Neuron (in vitro differentiated cells): ENCODE results near the gene TIMELESS.
"Not testable (repeated sequence)": the region's sequence is repeated elsewhere in the genome, so short reads cannot be mapped to it uniquely, and the experiment has no call there.

Source experiments
- H2AFZ ChIP-seq: one replicate; pipeline ENCODE4 v1.6.1; 2013; ENCODE audit warnings: low read depth, mild to moderate bottlenecking, inconsistent platforms, low read length, moderate library complexity
- H3K27me3 ChIP-seq: one replicate; pipeline ENCODE4 v1.6.1; 2013; ENCODE audit warnings: low read length; ENCODE audit not compliant: insufficient read depth
- H3K36me3 ChIP-seq: one replicate; pipeline ENCODE4 v1.6.1; 2013; ENCODE audit warnings: low read length; ENCODE audit not compliant: insufficient read depth
- H3K4me1 ChIP-seq: one replicate; pipeline ENCODE4 v1.6.1; 2013; ENCODE audit warnings: low read length; ENCODE audit not compliant: insufficient read depth
- H3K4me3 ChIP-seq: 2 replicates; pipeline ENCODE4 v1.5.1; 2013; ENCODE audit warnings: mild to moderate bottlenecking, low read length, moderate library complexity
- H3K9me3 ChIP-seq: one replicate; pipeline ENCODE4 v1.6.1; 2013; ENCODE audit warnings: low read length

TIMELESS gene

GRCh38 chr12:56451147-56451546 is 1.9 kb upstream of the TIMELESS start:
- no peak overlapping the region for H2AFZ ChIP-seq
- H3K4me1 ChIP-seq = peaks cover 8% of the 10 kb centered on the region
- no peaks in the 10 kb centered on the region for H3K27me3 ChIP-seq
- H3K36me3 ChIP-seq = no peaks in the 10 kb centered on the region
- H3K4me3 ChIP-seq = no peak overlapping the region
- H3K9me3 ChIP-seq = no peaks in the 10 kb centered on the region

DNA sequence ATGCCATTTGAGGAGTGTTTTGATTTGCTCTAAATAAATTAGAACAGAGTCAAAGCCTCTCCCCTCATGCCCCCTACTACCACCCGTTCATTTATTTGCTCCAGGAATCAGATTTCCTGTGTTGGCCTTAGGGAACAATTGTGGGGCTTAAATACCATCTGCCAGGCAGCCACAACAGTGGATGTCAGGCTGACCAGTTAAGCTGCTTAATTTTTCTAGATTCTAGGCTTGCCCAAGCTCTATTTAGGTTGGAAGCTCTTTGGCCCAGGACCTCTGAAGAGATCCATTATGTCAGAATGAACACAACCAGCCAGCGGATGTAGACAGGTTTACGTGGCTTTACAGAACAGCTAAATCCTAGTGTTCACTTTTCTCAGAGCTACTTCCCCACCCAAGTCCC is 1.0 kb upstream of the TIMELESS start:
- H3K9me3 ChIP-seq = no peaks in the 10 kb centered on the region
- peaks cover 8% of the 10 kb centered on the region for H3K4me1 ChIP-seq
- no peaks in the 10 kb centered on the region for H3K27me3 ChIP-seq
- H3K36me3 ChIP-seq = no peaks in the 10 kb centered on the region
- peak overlapping the region; percentile 88 for H2AFZ ChIP-seq
- H3K4me3 ChIP-seq = peak overlapping the region; percentile 98

GRCh38 chr12:56449622-56449984 is 377 bp upstream of the TIMELESS start:
- peaks cover 2% of the 10 kb centered on the region for H3K9me3 ChIP-seq
- H2AFZ ChIP-seq = peak overlapping the region; percentile 88
- peaks cover 8% of the 10 kb centered on the region for H3K4me1 ChIP-seq
- peak overlapping the region; percentile 98 for H3K4me3 ChIP-seq
- H3K27me3 ChIP-seq = no peaks in the 10 kb centered on the region
- no peaks in the 10 kb centered on the region for H3K36me3 ChIP-seq

- H3K4me1 ChIP-seq, H3K36me3 ChIP-seq, H3K27me3 ChIP-seq, H3K4me3 ChIP-seq, H2AFZ ChIP-seq, H3K9me3 ChIP-seq: not testable (repeated sequence)
Measured at GRCh38 chr12:56443208-56443607, 6.0 kb downstream of the TIMELESS start.

DNA sequence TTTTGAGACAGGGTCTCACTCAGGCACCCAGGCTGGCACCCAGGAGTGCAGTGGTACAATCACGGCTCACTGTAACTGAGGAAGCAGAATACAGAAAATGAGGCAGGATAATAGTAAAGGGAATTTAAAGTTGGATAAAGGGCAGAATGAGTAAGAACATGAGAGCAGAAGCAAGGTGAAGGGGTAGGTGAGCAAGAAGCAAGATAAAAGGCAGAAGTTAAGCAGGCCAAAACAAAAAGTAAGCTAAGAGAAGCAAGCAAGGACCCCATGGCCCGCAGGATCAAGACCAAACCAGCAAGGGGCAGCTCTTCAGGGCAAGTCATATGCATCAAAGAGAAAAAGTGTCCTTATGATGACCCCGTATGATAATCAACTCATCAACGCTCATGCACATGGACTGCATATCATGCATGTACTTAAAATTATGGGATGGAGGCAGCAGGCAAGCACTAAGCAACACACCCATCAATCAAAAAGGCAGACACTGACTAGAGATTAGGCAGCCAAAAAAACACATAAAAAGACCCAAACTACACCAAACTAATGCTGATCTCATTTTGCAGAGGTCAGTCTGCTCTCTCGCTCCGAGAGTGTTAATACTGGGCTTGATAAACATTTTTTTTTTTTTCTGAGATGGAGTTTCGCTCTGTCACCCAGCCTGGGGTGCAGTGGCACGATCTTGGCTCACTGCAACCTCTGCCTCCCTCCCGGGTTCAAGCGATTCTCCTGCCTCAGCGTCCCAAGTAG is 11.6 kb downstream of the TIMELESS start:
- Histone ChIP-seq H3K4me1 (peaks cover 5% of the 10 kb centered on the region), H3K27me3 (no peaks in the 10 kb centered on the region), H3K36me3 (peaks cover 13% of the 10 kb centered on the region), H3K9me3 (peaks cover 3% of the 10 kb centered on the region), H2AFZ (no peak overlapping the region), H3K4me3 (no peak overlapping the region)

GRCh38 chr12:56434828-56435227 is 14.4 kb downstream of the TIMELESS start:
- no peak overlapping the region for H2AFZ ChIP-seq
- H3K4me3 ChIP-seq = no peak overlapping the region
- H3K9me3 ChIP-seq = peaks cover 3% of the 10 kb centered on the region
- H3K4me1 ChIP-seq = peaks cover 5% of the 10 kb centered on the region
- H3K27me3 ChIP-seq = no peaks in the 10 kb centered on the region
- H3K36me3 ChIP-seq = peaks cover 33% of the 10 kb centered on the region

DNA sequence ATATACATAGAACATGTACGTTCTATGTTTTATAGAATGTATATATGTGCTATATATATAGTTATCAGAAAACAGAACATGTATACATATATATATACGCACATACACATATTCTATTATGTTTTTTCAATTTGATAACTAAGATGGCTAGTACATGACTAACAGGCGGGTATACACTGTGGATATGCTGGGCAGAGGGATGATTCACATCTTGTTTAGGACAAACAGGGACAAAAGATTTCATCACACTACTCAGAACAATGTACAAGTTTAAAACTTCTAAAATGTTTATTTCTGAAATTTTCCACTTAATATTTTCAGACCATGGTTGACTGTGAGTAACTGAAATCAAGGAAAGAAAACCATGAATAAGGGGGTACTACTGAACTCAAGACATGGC is 17.4 kb downstream of the TIMELESS start:
- Histone ChIP-seq H3K36me3 (peaks cover 58% of the 10 kb centered on the region), H2AFZ (no peak overlapping the region), H3K9me3 (peaks cover 3% of the 10 kb centered on the region), H3K4me3 (no peak overlapping the region), H3K4me1 (no peaks in the 10 kb centered on the region), H3K27me3 (no peaks in the 10 kb centered on the region)

- Histone ChIP-seq H3K36me3 (peaks cover 60% of the 10 kb centered on the region), H3K27me3 (no peaks in the 10 kb centered on the region), H2AFZ (no peak overlapping the region), H3K9me3 (peaks cover 3% of the 10 kb centered on the region), H3K4me1 (no peaks in the 10 kb centered on the region), H3K4me3 (no peak overlapping the region)
Measured at GRCh38 chr12:56431288-56431687, 17.9 kb downstream of the TIMELESS start.

DNA sequence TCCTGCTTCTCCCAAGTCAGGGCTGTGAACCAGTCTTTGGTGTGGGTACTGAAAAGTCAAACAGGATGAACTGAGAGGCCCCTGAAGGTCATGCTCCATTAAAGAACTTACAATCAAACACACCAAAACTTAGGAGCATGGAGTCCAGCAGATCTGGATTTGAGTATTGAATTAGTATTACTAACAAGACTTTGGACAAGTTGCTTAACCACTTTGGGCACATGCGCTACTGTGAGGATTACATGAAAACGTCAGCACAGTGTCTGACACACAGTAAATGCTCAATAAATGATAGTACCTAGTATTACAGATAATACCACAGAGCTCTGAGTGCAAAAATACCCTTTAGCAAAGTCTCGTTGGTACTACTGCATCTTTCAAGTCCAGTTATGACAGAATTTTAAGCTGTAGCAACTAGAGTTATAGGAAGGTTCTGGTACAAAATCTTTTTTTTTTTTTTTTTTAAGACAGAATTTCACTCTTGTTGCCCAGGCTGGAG is 23.2 kb downstream of the TIMELESS start:
- H3K9me3 ChIP-seq = no peaks in the 10 kb centered on the region
- no peak overlapping the region for H3K4me3 ChIP-seq
- H3K4me1 ChIP-seq = no peaks in the 10 kb centered on the region
- peaks cover 84% of the 10 kb centered on the region for H3K36me3 ChIP-seq
- no peaks in the 10 kb centered on the region for H3K27me3 ChIP-seq
- no peak overlapping the region for H2AFZ ChIP-seq

GRCh38 chr12:56425193-56425592 is 24.0 kb downstream of the TIMELESS start:
- H3K4me1 ChIP-seq = no peaks in the 10 kb centered on the region
- no peaks in the 10 kb centered on the region for H3K9me3 ChIP-seq
- H3K4me3 ChIP-seq = no peak overlapping the region
- no peak overlapping the region for H2AFZ ChIP-seq
- H3K36me3 ChIP-seq = peaks cover 86% of the 10 kb centered on the region
- H3K27me3 ChIP-seq = no peaks in the 10 kb centered on the region

GRCh38 chr12:56420411-56420810 is 28.8 kb downstream of the TIMELESS start:
- Histone ChIP-seq H3K4me3 (no peak overlapping the region), H2AFZ (no peak overlapping the region), H3K36me3 (peaks cover 85% of the 10 kb centered on the region), H3K4me1 (no peaks in the 10 kb centered on the region), H3K27me3 (no peaks in the 10 kb centered on the region), H3K9me3 (no peaks in the 10 kb centered on the region)

DNA sequence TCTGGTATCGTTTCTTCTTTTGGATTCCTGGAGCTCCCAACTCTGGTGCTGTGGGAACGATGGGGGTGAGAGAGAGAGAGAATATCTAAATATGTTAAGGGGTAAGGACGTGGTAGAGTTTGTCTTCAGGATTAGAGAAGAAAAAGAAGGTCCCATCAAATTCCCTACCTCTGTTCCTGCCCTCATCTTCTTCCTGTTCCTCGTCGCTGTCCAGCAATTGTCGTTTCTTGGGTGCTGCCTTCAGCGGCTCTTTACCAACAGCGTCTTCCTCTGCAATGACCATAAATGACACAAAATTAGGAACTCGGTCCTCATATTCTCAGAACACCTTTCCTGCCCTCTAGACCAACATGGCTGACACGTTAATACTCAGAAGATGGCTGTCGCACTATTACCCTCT is 31.5 kb downstream of the TIMELESS start:
- Histone ChIP-seq H2AFZ (no peak overlapping the region), H3K36me3 (peaks cover 74% of the 10 kb centered on the region), H3K4me1 (no peaks in the 10 kb centered on the region), H3K9me3 (no peaks in the 10 kb centered on the region), H3K4me3 (no peak overlapping the region), H3K27me3 (no peaks in the 10 kb centered on the region)

DNA sequence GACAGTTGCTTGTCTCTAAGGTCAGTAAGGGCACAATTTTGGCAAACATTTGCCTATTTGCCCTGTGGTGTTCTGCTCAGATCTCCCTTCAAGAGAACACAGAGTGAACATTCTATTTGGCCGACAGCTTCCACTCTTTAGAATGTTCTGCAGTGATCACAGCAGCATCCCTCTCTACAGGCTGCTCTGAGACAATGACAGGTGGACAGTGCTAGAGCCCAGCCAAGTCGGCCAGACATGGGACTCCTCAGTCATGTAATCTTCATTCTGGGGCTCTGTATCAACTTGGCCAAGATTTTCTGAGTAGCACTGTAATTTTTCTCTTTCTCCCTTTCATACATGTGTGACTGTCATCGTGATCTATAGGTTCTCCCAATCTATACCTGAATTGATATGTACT is 34.8 kb downstream of the TIMELESS start:
- Histone ChIP-seq H3K4me1 (no peaks in the 10 kb centered on the region), H3K4me3 (no peak overlapping the region), H3K27me3 (no peaks in the 10 kb centered on the region), H2AFZ (no peak overlapping the region), H3K9me3 (no peaks in the 10 kb centered on the region), H3K36me3 (peaks cover 42% of the 10 kb centered on the region)

- Histone ChIP-seq H3K9me3 (no peaks in the 10 kb centered on the region), H3K27me3 (no peaks in the 10 kb centered on the region), H3K36me3 (peaks cover 36% of the 10 kb centered on the region), H3K4me3 (no peak overlapping the region), H2AFZ (no peak overlapping the region), H3K4me1 (no peaks in the 10 kb centered on the region)
Measured at GRCh38 chr12:56413392-56413791, 35.8 kb downstream of the TIMELESS start.
